HEK293T (cell line): ENCODE measurements around the gene SLMAP.

Source experiments
- CTCF ChIA-PET: fragments of 350-600 bp; formaldehyde crosslinking; extraction: SDS; loops from one replicate; lab custom pipeline; 2021; ENCODE audit warnings: antibody characterized with exemption, inconsistent platforms; lab: Yijun Ruan, JAX
- POLR2A ChIA-PET: fragments of 350-600 bp; formaldehyde crosslinking; extraction: SDS; loops from one replicate; lab custom pipeline; 2020; ENCODE audit warnings: antibody characterized with exemption, inconsistent platforms; lab: Yijun Ruan, JAX
- DNase-seq: peaks from one replicate; pipeline ENCODE4 v3.0.0; 2012; ENCODE audit warnings: mixed read lengths; ENCODE audit errors: extremely low spot score
- ARNT ChIP-seq: fragments of 450-650 bp; IDR thresholded peaks from 2 replicates; pipeline ENCODE4 v1.6.1; 2017; ENCODE audit warnings: mild to moderate bottlenecking
- BHLHE40 ChIP-seq: fragments of 450-650 bp; IDR thresholded peaks from 2 replicates; pipeline ENCODE4 v1.6.1; 2016; ENCODE audit warnings: mild to moderate bottlenecking, moderate library complexity, borderline replicate concordance
- CTBP1 ChIP-seq: fragments of 450-650 bp; IDR thresholded peaks from 2 replicates; pipeline ENCODE4 v1.6.1; 2016; ENCODE audit warnings: borderline replicate concordance
- ELF4 ChIP-seq: fragments of 450-650 bp; IDR thresholded peaks from 2 replicates; pipeline ENCODE4 v1.6.1; 2017; ENCODE audit warnings: antibody characterized with exemption
- FOXA1 ChIP-seq: fragments of 450-650 bp; IDR thresholded peaks from 2 replicates; pipeline ENCODE4 v1.6.1; 2016; ENCODE audit warnings: mild to moderate bottlenecking
- FOXK2 ChIP-seq: fragments of 450-650 bp; IDR thresholded peaks from 2 replicates; pipeline ENCODE4 v1.6.1; 2016; ENCODE audit warnings: mild to moderate bottlenecking
- FOXM1 ChIP-seq: fragments of 450-650 bp; IDR thresholded peaks from 2 replicates; pipeline ENCODE4 v1.6.1; 2017; ENCODE audit warnings: mild to moderate bottlenecking, borderline replicate concordance
- HDGF ChIP-seq: fragments of 450-650 bp; IDR thresholded peaks from 2 replicates; pipeline ENCODE4 v1.6.1; 2017; ENCODE audit warnings: antibody characterized with exemption, borderline replicate concordance
- L3MBTL2 ChIP-seq: fragments of 450-650 bp; conservative IDR thresholded peaks from 2 replicates; pipeline ENCODE4 v1.6.1; 2016; ENCODE audit warnings: mild to moderate bottlenecking
- LEF1 ChIP-seq: fragments of 450-650 bp; IDR thresholded peaks from 2 replicates; pipeline ENCODE4 v1.6.1; 2017; ENCODE audit warnings: mild to moderate bottlenecking, borderline replicate concordance
- NFRKB ChIP-seq: fragments of 450-650 bp; IDR thresholded peaks from 2 replicates; pipeline ENCODE4 v1.6.1; 2016; ENCODE audit warnings: mild to moderate bottlenecking, moderate library complexity
- SP1 ChIP-seq: fragments of 450-650 bp; IDR thresholded peaks from 2 replicates; pipeline ENCODE4 v1.6.1; 2017
- SUZ12 ChIP-seq: fragments of 450-650 bp; IDR thresholded peaks from 2 replicates; pipeline ENCODE4 v1.6.1; 2016; ENCODE audit warnings: mild to moderate bottlenecking
- TARDBP ChIP-seq: fragments of 450-650 bp; IDR thresholded peaks from 2 replicates; pipeline ENCODE4 v1.6.1; 2016
- ZNF384 ChIP-seq: fragments of 450-650 bp; IDR thresholded peaks from 2 replicates; pipeline ENCODE4 v1.6.1; 2016
- TF ChIP-seq, protein P1 (sequence below): fragments of 450-650 bp; IDR thresholded peaks from 2 replicates; pipeline ENCODE4 v1.6.1; 2016

SLMAP gene

DNA sequence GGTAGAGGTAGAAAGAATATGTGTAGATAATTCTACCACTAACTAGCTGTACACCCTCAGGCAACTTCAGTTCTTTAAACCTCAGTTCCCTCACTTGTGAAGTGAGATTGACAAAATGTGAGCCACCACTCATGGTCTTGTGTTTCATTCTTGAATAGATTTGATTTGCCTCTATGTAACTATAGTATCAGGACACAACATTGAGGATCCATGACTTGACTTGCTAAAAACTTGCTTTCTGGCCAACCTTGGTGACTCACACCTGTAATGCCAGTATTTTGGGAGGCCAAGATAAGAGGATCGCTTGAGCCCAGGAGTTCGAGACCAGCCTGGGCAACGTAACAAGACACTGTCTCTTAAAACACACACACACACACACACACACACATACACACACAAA, 136.3 kb downstream of the SLMAP start:
- DNase-seq: no peak
- ChIA-PET POLR2A (no interaction called here), CTCF (no interaction called here)
- no peak for TF ChIP-seq FOXK2
- TF ChIP-seq FOXM1: no peak
- no peak for TF ChIP-seq ELF4
- no peak for TF ChIP-seq NFRKB
- TF ChIP-seq ZNF384: peak; percentile 36; the same call in 1 of the 2 replicates

DNA sequence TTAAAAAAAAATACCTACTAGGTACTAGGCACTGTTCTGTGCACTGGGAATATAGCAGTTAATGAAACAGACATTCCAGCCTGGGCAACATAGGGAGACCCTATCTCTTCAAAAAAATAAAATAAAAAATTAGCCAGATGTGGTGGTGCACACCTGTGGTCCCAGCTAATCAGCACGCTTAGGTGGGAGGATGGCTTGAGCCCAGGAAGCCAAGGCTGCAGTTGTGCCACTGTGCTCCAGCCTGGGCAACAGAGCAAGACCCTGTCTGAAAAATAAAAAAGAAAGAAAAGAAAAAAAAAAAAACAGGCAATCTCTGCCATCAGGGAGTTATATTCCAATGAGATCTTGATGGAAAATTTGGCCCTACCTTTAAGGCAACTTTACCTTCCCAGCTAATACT, 137.0 kb downstream of the SLMAP start:
- CTCF ChIA-PET: no interaction called here
- no peak for DNase-seq
- TF ChIP-seq, protein P1, sequence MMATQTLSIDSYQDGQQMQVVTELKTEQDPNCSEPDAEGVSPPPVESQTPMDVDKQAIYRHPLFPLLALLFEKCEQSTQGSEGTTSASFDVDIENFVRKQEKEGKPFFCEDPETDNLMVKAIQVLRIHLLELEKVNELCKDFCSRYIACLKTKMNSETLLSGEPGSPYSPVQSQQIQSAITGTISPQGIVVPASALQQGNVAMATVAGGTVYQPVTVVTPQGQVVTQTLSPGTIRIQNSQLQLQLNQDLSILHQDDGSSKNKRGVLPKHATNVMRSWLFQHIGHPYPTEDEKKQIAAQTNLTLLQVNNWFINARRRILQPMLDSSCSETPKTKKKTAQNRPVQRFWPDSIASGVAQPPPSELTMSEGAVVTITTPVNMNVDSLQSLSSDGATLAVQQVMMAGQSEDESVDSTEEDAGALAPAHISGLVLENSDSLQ: no peak
- TF ChIP-seq CTBP1 (no peak), FOXK2 (no peak), SP1 (no peak), FOXM1 (no peak), SUZ12 (no peak), ARNT (no peak), NFRKB (no peak), ZNF384 (no peak), LEF1 (no peak), FOXA1 (no peak), TARDBP (no peak), HDGF (no peak)
- POLR2A ChIA-PET: no interaction called here

DNA sequence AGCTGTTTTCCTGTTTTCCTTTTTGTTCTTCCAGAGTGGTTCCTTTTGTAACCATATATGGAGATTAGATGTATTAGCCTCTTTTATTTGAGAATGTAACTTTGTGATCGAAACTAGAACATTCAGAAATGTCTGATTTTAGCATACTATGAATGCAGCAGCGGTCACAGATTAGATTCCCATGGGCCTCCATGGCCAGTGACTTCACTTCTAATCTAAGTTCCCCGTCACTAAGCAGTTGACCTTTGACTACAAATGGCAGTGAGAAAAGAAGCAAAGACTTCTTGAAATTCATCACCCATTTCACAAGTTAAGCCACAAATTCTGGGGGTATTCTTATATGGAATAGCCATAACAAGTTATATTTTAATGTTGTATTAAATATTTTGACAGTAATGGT, 137.6 kb downstream of the SLMAP start:
- ChIA-PET POLR2A (no interaction called here), CTCF (no interaction called here)
- TF ChIP-seq FOXM1 (no peak), FOXK2 (no peak), FOXA1 (no peak), SP1 (no peak), SUZ12 (no peak), ZNF384 (no peak), ARNT (no peak), CTBP1 (no peak), BHLHE40 (no peak), ELF4 (no peak), TARDBP (no peak), L3MBTL2 (no peak), HDGF (no peak), NFRKB (no peak), LEF1 (no peak)
- TF ChIP-seq, protein P1: no peak
- no peak for DNase-seq

DNA sequence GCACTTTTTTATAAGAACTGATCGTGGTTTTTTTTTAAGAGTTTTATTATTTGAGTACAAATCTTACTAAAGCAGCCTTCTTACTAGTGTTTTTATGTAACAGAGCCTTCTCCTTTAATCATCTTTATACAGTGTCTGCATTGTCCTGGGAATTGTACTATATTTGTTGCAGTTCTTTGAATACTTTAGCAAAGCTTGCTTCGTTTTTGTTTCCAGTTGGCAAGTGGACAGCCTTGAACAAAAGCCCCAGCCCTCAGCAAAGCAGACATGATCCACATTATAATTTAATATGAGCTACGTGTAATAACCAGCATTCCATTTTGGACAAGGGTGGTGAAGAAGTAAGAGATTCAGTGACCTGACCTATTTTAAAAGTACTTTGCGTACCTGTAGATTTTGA, 139.9 kb downstream of the SLMAP start:
- TF ChIP-seq ZNF384 (no peak), TARDBP (no peak), NFRKB (no peak), FOXA1 (no peak), FOXM1 (no peak), LEF1 (no peak), SUZ12 (no peak), SP1 (no peak), HDGF (no peak), L3MBTL2 (no peak), BHLHE40 (no peak), ELF4 (no peak), ARNT (no peak)
- TF ChIP-seq, protein P1: no peak
- no peak for DNase-seq
- ChIA-PET POLR2A (no interaction called here), CTCF (no interaction called here)

DNA sequence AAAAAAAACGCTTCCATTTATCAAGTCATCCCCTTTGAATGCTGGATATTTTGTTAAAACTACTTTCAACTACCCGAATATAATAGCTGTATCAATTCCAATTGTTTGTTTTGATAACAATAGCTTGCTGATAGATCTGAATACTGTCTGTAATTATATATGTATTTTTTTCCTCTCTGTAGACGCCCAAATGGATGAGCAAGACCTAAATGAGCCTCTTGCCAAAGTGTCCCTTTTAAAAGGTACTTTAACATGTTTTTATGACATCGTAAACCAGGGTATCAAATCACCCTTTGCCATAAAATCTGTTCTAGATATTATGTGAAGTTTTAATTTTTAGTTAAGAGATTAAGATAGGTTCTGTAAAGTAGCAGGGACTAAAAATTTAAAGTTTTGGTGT, 140.6 kb downstream of the SLMAP start:
- DNase-seq: no peak
- ChIA-PET CTCF (interaction anchor here (0.9 kb wide), 1 partner anchor 32 kb away, joined by 4 read pairs; no protein-coding TSS in a partner anchor), POLR2A (no interaction called here)
- TF ChIP-seq L3MBTL2: no peak
- no peak for TF ChIP-seq FOXA1
- no peak for TF ChIP-seq FOXM1
- peak; percentile 58; the same call in 1 of the 2 replicates for TF ChIP-seq ZNF384
- TF ChIP-seq ARNT: no peak
- no peak for TF ChIP-seq ELF4
- TF ChIP-seq, protein P1: peak; percentile 20; the same call in 1 of the 2 replicates
- TF ChIP-seq CTBP1: peak; percentile 72
- TF ChIP-seq BHLHE40: no peak
- no peak for TF ChIP-seq LEF1
- TF ChIP-seq TARDBP: no peak

DNA sequence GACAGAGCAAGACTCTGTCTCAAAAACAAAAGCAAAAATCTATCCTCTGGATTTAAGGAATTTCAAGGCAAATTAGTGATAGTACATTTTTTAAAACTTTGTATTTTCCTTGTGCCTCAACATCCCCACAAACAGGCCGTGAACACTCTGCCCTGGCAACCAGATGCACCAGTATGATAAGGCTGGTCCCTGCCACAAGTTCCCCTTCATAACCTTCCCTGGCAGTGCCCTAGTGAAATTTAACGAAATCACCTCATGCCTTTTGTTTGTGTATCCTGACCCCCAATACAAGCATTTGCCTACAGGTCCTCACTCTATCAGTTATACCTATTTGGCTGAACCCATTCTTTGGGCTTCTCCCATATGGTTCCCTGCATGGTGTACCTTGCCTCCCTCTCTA, 144.7 kb downstream of the SLMAP start:
- CTCF ChIA-PET: interaction anchor here (0.6 kb wide), 1 partner anchor 23 kb away, joined by 3 read pairs; no protein-coding TSS in a partner anchor
- no peak for DNase-seq
- TF ChIP-seq FOXA1 (no peak), TARDBP (no peak)
- POLR2A ChIA-PET: no interaction called here
